Inflammatory macrophage treated with lipopolysaccharide for 4 hours (primary cell): ENCODE data around the gene SORCS1.
A peak's percentile ranks its signal among the peaks of the same experiment; 100 is the strongest.

ENCODE experiments used
- DNase-seq: peaks from one replicate; pipeline ENCODE4 v3.0.0-alpha.2; 2020

SORCS1 gene

DNA sequence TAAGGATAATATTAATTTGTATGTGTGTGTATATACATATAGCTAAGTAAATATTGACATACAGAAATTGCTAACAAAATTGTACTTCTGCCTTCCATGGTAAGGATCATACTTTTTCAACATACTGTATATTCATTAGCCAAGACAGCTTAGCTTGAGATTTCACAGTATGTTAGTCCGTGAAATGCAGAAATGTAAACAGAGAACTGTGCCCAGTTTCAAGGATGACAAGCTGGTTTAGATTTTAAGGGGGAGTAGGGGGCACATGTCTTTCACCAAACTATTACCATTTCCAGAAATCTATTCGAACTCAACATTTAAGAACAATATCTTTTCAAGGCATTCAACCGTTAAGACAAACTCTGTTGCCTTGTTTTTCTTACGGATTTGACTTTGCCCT lies 182.2 kb downstream of the SORCS1 start:
- DNase-seq = peak; percentile 21

DNA sequence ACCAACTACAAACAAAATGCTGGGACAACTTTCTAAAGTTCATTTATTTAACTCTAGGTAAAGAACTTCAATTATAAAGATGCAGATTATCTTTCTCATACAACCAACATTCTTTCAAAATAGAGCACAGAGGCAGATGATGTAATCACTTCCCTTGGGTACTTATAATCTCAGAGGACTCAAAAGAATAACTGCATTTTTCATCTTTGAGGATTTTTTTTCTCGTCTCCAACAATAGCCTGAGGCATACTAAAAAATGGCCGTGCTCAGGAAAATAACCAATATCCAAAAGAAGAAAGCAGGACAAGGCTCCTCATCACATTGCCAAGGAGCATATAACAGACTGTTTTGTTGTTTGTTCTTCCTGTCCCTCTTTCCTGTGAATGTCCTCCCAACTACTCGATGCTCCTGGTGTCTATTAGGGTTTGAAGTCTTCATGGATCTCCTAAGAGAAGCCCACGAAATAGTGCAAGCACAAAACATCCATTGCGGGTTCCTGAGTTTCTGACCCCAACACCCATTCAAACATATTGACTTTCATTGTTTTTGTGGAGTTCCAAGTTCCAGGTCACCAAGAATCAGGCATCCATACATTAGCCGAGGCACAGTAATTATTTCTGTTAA lies 182.9 kb downstream of the SORCS1 start:
- peak; percentile 9 for DNase-seq

DNA sequence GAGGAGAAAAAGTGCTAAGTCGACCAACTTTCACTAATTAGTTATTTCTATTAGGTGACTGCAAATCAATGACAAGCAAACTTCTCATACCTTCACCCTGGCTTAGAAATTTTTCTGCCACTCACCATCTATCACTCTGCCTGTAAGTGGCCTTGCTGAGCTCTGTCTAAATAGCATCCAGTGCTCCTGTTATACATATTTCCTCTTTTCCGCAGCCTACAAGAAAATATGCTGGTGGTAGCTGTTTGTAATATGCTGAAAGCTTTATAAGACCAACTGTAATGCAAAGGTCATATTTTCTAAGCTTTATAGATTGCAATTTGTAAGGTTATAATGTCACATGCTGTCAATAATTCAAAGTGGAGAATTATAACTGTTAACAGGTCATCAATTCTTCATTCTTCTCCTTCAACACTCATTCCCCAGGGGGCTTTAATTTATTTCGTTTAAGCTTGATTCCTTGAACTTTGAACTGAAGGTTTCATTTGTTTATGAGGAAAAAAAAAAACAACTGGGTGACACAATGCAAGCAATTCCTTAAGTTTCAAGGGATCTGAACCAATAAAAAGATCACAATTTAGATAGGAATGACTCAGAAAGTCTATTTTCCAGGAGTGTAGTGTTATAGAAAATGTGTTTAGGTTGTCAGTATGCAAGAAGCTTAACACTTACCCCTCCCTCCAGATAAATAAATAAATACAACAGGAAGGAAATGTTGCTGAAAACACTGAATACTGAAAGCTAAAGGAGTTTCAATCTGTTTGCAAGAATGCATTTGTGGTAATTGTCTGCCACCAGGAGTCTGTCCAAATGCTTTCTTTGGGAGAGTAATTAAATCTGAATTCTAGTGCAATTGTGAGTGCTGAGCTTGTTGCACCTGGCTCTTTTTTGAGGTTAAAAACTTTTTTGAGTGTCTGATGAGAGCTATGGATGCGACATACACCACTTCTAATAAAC lies 183.7 kb downstream of the SORCS1 start:
- peak; percentile 32 for DNase-seq

DNA sequence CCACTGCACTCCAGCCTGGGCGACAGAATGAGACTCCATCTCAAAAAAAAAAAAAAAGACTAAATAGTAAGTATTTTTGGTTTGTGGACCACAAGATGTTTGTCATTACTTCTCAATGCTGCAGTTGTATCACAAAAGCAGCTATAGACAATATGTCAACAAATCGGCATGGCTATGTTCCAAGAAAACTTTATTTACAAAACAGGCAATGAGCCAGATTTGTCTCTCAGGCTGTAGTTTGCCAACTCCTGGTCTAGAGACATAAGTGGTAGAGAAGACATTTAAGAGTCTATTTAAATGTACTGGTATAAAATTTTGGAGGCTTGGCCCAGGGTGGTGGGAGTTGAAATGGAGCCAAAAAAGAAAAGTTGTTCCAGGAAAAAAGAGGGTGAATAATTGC lies 185.8 kb downstream of the SORCS1 start:
- no peak for DNase-seq

DNA sequence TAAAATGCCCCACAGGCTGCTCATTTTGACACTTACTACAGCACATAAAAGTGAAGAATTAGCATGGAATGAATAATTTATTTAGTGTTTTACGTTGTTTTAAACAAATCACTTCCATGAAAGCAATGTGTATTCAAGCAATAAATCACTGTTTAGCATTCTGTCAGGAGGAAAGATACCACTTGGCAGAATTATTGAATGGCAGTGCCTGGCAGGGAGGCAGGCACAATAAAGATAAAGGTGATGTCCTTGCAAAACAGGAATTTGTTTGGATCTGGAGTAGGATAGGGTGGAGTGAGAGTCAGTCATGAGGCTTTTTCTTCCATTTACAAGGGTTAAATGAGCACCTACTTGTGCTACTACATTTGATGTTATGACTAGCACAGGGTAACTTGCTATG lies 190.8 kb downstream of the SORCS1 start:
- DNase-seq = no peak

DNA sequence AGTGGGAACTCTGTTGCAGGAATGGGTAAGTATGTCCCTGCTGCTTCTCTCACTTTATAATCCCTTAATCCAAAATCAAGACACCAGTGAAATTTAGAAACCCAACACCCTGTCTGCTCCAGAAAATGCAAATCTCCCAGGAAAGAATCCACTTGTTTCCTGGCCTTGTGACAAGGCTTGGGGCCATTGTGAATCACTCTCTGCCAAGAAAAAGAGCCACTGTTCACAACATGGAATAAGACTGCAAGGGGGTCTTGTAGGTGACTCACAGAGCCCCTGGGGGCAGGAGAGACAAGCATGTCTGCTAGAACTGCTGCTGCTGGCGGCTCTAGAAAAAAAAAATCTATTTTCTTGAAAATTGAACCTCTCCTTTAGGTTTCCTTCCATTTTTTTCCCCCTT lies 191.2 kb downstream of the SORCS1 start:
- no peak for DNase-seq

DNA sequence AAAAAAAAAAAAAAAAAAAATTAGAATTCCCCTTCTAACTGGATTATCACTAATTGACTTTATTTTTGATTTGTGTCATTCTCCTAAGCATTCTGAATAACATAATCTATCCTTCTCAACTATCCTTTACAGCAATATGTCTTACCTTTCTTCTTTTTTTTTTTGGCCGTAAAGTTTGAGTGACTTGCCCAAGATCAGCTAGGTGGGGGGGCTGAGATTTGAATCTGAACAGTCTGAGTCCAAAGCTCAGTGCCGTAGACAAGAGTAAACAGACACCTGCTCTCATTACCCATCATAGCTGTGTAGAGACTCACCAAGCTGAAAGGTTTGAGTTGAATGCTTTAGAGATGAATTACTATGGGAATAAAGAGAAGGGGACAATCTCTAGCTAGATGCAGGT lies 192.1 kb downstream of the SORCS1 start:
- no peak for DNase-seq

DNA sequence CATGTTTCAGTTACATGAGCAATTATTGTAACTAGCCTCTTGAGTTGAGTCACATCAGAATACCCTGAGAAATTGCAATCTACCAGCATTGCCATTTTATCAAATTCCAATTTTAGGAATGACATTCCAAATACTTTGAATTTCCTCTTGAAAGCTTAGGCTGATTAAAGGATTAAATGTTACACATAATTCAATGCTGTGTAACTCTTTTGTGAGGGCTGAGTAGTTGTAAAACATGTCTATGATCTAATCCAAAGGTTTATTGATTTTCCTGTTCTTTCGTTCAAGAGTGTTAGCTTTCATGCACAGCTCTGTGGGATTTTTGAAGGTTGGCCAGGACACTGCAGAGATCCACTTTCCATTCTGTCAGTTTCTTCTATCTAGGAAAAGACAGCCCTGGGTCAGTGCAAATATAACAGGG lies 193.1 kb downstream of the SORCS1 start:
- no peak for DNase-seq

DNA sequence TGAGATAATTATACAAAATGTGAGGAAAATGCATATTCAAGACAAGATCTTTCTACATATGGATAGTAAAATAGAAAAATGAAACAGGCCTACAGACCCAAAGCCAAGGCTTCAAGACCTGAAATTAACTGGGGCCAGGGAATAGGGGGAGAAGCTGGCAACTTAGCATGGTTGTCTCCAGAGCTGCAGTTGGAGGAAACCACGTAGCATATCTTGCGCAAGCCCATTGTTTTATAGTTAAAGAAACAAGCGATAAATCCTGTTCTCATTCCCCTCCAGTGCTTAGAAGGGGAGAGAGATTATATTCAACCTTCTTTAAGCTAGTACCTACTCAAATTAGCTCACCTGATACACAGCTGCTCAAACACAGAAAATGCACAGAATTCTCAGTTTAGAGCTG lies 197.1 kb downstream of the SORCS1 start:
- peak; percentile 5 for DNase-seq

DNA sequence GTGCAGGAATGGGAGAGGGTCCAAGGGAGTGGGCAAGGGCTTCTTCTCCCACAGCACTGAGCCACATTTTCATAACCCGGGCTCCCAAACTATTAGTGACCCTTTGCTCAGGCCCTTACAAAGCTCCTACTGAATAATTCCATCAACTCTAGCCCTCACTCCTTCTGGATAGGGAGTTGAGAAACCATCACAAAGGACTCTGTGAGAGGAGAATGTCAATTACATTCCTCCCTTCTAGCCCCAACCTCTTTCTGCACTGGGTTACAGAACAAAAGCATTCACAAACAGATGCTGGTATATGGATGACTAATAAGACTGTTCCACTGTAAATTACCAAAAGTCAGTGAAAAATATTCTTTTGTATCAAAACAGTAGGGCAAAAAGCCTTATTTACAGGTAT lies 203.7 kb downstream of the SORCS1 start:
- DNase-seq = no peak

DNA sequence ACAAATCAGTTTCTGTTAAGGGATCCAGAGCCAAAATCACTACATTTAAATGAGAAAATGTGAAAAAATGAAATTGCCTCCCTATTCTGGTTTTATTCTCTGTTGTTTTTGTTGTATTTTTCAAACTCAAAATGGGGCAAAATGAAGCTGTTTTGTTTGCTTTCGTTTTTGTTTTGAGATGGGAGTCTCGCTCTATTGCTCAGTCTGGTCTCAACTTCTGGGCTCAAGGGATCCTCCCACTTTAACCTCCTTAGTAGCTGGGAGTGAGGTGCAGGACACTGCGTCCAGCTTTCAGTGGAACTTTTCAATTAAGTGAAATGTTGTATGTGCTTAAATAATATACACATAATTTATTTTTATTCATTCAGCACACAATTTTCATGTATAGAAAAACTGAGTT lies 205.0 kb downstream of the SORCS1 start:
- DNase-seq = peak; percentile 60

DNA sequence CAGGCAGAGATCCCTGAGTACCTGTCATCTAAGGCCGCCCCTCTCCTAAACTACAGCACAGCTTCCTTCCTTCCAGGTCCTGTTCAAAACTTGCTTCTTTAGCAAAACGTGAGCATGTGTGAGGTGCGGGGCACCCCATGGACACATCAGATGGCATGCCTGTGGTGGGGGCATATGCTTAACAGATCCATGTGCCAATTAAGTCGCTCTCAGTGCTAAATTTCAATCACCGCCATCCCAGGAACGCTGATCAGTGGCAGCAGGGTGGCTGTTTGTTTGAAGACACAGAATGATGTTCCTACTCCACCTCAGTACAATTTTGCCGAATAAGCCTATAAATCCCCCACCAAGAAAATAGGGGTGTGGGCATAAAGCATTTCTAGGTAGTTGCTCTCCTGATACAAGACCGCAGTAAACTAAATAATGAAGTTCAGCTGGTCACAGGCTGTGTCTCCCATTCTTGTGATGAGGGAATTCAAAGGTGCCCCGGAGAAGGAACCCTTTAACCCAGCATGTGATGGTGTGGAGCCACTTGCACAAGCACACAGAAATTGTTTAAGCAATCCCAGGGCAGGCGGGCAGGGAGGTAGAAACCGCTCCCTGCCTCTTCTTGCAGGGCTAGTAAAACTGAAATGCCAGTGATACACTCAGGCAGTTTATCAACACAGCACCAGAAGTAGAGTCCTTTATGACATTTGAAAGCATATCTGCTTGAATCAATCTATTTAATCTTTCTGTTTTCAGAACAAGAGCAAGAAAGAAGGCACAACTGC lies 205.7 kb downstream of the SORCS1 start:
- DNase-seq = peak; percentile 83

DNA sequence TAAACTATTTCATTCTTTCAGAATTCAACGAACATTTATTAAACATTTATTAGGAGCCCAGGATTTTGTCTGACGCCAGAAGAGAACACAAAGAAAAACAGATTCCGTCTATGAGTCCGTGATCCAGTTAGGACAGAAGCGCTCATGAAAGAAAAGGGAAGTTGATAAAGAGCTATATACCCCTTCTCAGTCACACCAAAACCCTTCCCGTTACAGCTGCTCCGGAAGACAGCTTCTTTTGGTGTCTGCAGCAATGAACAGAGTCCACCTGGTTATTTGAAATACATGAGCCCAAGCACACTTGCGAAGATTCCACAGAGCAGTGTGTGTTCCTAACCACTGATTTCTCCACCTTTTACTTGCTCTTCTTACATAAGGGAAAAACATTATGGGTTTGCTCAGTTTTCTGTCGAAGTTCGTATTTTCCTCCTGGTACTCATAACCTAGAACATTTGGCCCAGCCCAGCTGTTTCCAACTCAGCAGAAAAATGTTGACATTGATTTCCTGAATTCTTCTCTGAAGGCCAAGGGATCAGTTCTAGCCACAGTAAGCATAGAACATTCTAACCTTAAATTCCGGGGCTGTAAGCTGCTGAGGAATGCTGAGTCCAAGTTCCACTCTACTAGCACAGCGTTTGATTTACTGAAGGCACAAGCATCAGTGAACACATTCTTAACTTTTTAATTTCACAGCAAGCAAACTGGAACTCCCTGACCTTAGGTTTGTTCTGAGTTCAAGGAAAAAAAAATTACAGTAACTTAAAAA lies 206.5 kb downstream of the SORCS1 start:
- peak; percentile 67 for DNase-seq

DNA sequence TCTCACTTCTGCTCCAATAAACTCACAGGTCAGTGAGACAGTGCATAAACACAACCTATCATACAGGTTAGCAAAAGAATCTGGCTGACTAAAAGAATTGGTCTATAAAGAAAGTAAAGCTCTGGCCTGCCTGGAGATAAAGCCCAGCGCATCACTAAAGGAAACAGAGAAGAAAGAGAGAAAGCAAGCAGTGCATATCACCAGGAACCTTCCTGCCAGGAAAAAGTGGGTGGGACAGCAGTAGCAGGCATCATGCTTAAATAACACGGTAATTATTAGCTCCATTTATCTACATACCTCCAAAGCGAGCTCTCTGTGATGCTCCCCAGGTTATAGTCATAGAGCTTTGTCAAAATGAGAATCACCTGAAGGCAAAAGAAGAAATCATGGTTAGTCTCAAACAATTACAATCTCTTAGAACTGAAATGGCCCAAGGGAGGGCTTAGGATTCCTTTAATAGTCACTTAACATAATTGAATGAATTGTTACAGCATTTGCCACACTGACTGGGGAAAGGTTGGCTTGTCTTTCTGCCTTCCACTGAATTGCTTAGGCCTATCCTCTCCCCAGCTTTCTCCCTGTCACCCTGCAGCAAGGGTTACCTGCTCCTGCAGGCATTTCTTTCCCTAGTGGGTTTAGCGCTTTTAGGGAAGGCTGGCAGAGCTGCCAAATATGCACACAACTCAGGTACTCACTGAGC lies 208.1 kb downstream of the SORCS1 start:
- DNase-seq = no peak

DNA sequence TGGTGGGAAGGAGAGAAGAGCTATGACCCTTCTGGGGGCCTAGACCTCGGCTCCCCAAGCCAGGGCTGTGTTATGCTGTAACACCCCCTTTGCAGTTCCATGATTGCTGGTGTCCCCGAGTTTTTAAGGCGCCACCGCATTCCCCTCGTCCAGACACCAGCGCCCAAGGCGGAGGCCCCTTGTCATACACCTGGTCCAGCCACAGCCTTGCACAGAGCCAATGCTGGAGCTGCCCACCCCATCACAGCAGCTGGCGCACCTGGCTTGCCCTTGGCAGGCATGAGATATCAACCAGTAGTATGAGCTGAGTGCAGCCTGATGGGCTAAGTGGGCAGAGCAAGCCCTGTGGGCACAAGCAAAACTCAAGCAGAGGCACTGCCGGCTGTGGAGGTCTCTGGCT lies 209.4 kb downstream of the SORCS1 start:
- no peak for DNase-seq

DNA sequence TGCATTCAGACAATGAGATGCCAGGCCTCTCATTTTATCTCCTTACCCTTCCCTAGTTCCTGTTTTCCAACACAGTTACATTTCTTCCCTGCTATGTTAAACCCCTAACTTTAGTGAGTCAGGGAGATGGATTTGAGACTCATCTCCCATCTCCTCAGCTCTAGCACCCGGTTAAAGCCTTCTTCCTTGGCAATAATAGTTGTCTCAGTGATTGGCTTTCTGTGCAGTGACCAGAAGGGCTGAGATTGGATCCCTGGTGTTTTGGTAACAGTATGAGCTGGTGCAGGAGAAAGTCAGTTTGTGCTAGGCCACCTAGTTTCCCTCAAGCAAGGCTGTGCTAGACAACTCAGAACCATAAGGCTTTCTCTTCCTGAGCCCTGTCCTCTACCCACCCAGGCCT lies 212.5 kb downstream of the SORCS1 start:
- no peak for DNase-seq

DNA sequence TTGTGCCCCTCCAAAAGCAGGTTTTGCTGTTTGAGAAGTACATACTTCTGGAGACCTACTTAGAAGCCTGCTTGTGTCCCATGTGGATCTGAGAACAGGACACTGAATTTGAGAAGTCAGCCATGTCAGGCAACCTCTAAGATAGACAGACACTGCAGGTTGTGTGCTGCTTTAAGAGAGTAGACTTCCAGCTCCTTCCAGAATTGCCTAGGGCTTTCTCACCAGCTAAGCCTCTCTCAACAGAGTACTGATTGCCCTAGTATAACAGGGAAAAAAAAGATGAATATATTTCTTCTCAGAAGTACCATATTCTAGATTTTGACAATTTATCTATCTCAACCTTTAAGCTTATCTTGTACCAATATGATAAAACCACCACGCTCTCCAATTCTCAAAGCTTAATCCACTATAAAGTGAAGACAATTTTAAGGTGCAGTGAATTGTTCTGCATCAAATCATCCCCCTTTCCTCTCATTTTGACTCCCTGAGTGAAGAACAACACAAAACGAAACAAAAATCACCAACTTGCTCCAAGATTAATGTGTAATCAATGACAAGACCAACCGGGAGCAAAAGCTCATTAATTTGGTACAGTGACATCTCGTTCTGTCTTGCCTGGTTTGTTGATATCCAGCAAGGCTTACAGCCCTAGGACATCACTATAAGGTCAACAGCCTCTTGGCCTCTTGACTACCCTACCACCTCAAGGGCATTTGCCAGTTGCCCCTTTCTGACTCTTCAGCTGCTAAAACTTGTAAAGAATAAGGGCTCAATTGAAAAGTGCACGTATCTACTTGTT lies 214.6 kb downstream of the SORCS1 start:
- no peak for DNase-seq

DNA sequence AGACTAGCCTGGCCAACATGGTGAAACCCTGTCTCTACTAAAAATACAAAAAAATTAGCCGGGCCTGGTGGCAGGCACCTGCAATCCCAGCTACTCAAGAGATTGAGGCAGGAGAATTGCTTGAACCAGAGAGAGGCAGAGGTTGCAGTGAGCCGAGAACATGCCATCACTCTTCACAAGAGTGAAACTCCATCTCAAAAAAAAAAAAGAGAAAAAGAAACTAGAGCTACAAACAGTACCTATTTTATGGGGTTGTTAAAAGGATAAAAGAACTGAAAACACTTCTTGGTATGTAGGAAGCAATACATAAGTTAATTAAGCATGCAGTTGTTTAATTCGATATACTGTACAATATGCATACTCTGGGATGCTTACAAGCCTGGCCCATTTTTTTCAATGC lies 216.9 kb downstream of the SORCS1 start:
- DNase-seq = no peak

DNA sequence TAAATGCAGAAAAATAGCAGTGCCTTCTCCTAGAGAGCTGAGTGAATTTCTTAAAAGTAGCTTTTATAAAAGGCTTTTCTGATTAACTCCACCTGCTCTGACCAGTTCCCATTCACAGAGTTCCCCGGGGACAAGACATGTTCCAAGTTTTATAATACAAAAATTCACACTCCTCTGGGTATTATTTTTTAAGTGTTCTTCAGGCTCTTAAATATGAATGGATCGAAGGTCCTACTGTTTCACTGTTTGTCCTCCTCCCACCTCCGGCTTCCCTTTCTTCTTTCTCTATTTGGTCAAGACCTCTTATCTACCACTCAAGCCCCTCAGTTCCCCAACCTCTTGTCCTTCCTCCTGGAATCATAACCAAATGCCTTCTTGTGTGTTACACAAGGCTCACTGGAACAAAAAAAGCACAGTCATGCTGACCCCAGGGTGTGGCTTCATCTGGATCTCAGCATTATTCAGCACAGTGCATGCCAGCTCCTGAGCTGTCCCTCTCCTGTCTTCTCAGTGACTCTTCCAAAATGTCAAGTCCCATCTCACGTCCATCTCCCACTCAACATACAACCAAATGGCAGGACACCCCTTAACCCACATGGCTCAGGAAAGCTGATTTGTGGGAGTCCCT lies 222.4 kb downstream of the SORCS1 start:
- DNase-seq = peak; percentile 36

DNA sequence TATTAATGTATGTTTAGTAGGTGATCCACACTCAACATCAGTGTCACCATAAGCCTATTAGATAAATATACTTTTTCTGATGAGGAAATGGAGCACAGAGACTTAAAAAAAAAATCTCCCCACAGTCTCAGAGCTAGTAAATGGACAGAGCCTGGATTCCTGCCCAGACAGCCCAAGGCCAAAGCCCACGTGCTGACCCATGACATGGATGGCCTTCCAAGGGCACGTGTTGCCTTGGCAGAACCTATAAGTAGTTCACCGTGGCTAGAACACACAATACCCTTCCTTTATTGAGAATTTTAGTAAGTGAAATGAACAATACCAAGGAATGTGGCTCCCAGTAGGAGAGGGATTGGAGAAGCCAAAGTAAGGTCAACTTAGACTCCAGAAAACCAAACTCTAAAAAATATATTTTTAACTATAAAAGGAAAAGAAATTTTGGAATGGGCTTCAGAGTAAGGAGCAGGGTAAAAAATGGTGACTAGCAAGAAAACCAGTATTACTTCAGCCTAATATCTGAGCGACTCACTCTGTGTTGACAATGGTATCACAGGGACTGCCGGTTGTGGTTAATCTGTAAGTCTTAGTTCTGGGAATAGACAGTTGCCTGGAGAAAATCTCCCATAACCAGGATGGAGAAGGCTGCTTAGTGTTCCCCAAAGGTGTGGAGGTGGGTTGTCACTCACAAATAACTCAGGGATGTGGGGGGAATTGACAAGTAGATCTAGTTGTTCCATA lies 223.0 kb downstream of the SORCS1 start:
- peak; percentile 26 for DNase-seq
